H1 (cell line): Measurements from ENCODE around the gene SLC7A9. TPM values are rescaled to one million over a fixed set of nuclear protein-coding genes. Genes with fewer than 3 reads are reported as not detected.

Experiments used
- CTCF ChIA-PET: fragments of 300-600 bp; sonication (Branson Sonifier 250); formaldehyde crosslinking; loops from one replicate; lab custom pipeline; 2021; ENCODE audit not compliant: partially characterized antibody; lab: Charles Lee
- POLR2A ChIA-PET: fragments of 300-600 bp; sonication (Branson Sonifier 250); formaldehyde crosslinking; loops from one replicate; lab custom pipeline; 2021; ENCODE audit warnings: inconsistent platforms; ENCODE audit not compliant: partially characterized antibody; lab: Charles Lee
- DNase-seq, 2 experiments: peaks; one replicate each; pipeline versions ENCODE4 v3.0.0 to v3.0.0-alpha.2; 2010 to 2022; ENCODE audit warnings: low spot score in 2 of 2, low read depth in 1 of 2, mixed read lengths in 1 of 2
- FAIRE-seq: peaks from 2 replicates; lab custom pipeline; 2011; peaks lifted over from hg19 to GRCh38; lab: Jason Lieb, UNC
- H2AFZ ChIP-seq: 2 replicates; pipeline ENCODE4 v1.8.1; 2012; ENCODE audit warnings: low read length, inconsistent platforms
- H2AK5ac ChIP-seq: 2 replicates; pipeline ENCODE4 v1.6.1; 2013; ENCODE audit warnings: low read depth, low read length
- H2BK120ac ChIP-seq: replicated peaks from 2 replicates; pipeline ENCODE3; 2013; ENCODE audit warnings: low read depth, low read length, inconsistent platforms
- H2BK12ac ChIP-seq: 2 replicates; pipeline ENCODE4 v1.6.1; 2013; ENCODE audit warnings: low read depth, low read length
- H2BK15ac ChIP-seq: 2 replicates; pipeline ENCODE4 v1.6.1; 2013; ENCODE audit warnings: low read length
- H2BK20ac ChIP-seq: 2 replicates; pipeline ENCODE4 v1.6.1; 2013; ENCODE audit warnings: low read length
- H2BK5ac ChIP-seq: 2 replicates; pipeline ENCODE4 v1.6.1; 2013; ENCODE audit warnings: low read depth, low read length
- H3K14ac ChIP-seq: 2 replicates; pipeline ENCODE4 v1.6.1; 2013; ENCODE audit warnings: inconsistent platforms; ENCODE audit not compliant: insufficient read length
- H3K18ac ChIP-seq: 2 replicates; pipeline ENCODE4 v1.6.1; 2013; ENCODE audit warnings: low read length; ENCODE audit errors: extremely low read depth
- H3K23ac ChIP-seq: 2 replicates; pipeline ENCODE4 v1.6.1; 2013; ENCODE audit warnings: inconsistent platforms; ENCODE audit not compliant: insufficient read length
- H3K23me2 ChIP-seq: 2 replicates; pipeline ENCODE4 v1.6.1; 2013; ENCODE audit warnings: low read depth, low read length
- H3K27ac ChIP-seq: 2 replicates; pipeline ENCODE4 v1.6.1; 2011; ENCODE audit warnings: low read depth, low read length, inconsistent platforms
- H3K27me3 ChIP-seq, 4 experiments: replicated peaks in 1 of 4; 1 replicate in 1 of 4; 2 replicates in 3 of 4; pipeline versions ENCODE4 v1.6.1 to v1.8.1; 2011 to 2013; ENCODE audit warnings: low read length in 3 of 4, mild to moderate bottlenecking in 3 of 4, inconsistent platforms in 2 of 4, mixed read lengths in 2 of 4, moderate library complexity in 1 of 4; ENCODE audit not compliant: control insufficient read depth in 3 of 4, insufficient read depth in 3 of 4; ENCODE audit errors: extremely low read depth in 1 of 4
- H3K36me3 ChIP-seq, 4 experiments: 2 replicates each; pipeline versions ENCODE4 v1.6.1 to v1.8.1; 2011 to 2013; ENCODE audit warnings: mild to moderate bottlenecking in 4 of 4, low read length in 3 of 4, moderate library complexity in 2 of 4, control low read depth in 1 of 4, inconsistent platforms in 1 of 4; ENCODE audit not compliant: insufficient read depth in 4 of 4, control insufficient read depth in 2 of 4
- H3K4ac ChIP-seq: replicated peaks from 2 replicates; pipeline ENCODE3; 2013; ENCODE audit warnings: low read length, low read depth, mixed read lengths, inconsistent platforms; ENCODE audit not compliant: insufficient read length
- H3K4me1 ChIP-seq, 4 experiments: replicated peaks in 1 of 4; 1 replicate in 1 of 4; 2 replicates in 3 of 4; pipeline versions ENCODE4 v1.6.1 to v1.8.1; 2011 to 2013; ENCODE audit warnings: low read length in 3 of 4, inconsistent platforms in 2 of 4, mixed read lengths in 1 of 4; ENCODE audit not compliant: insufficient read depth in 4 of 4, control insufficient read depth in 3 of 4
- H3K4me2 ChIP-seq, 2 experiments: 2 replicates each; pipeline versions ENCODE4 v1.6.1 to v1.8.1; 2011 to 2013; ENCODE audit warnings: low read depth in 2 of 2, low read length in 2 of 2, control low read depth in 1 of 2, inconsistent platforms in 1 of 2, mild to moderate bottlenecking in 1 of 2; ENCODE audit not compliant: insufficient read depth in 1 of 2
- H3K4me3 ChIP-seq, 4 experiments: fragments of 200-600, 300-600 bp in 1 of 4; sonication (generic), shearing (Covaris generic), sonication (Bioruptor Twin) in 1 of 4; 2 replicates each; pipeline versions ENCODE4 v1.5.1 to v1.8.1; 2011 to 2016; ENCODE audit warnings: low read length in 4 of 4, low read depth in 3 of 4, control low read depth in 2 of 4, inconsistent platforms in 2 of 4, mild to moderate bottlenecking in 2 of 4, mixed read lengths in 1 of 4, moderate library complexity in 1 of 4; ENCODE audit not compliant: insufficient read depth in 2 of 4; ENCODE audit errors: extremely low read depth in 1 of 4
- H3K56ac ChIP-seq: replicated peaks from 2 replicates; pipeline ENCODE3; 2013; ENCODE audit warnings: low read depth, mild to moderate bottlenecking, mixed read lengths, low read length, inconsistent platforms; ENCODE audit not compliant: insufficient read length
- H3K79me1 ChIP-seq: 2 replicates; pipeline ENCODE4 v1.6.1; 2013; ENCODE audit warnings: low read depth, low read length, control low read depth
- H3K79me2 ChIP-seq, 2 experiments: 2 replicates each; pipeline versions ENCODE4 v1.6.1 to v1.8.1; 2012 to 2013; ENCODE audit warnings: low read length in 2 of 2, mild to moderate bottlenecking in 2 of 2, inconsistent platforms in 1 of 2; ENCODE audit not compliant: insufficient read depth in 2 of 2, control insufficient read depth in 1 of 2
- H3K9ac ChIP-seq, 4 experiments: replicated peaks in 1 of 4; 1 replicate in 1 of 4; 2 replicates in 3 of 4; pipeline versions ENCODE4 v1.6.1 to v1.8.1; 2011 to 2013; ENCODE audit warnings: low read depth in 3 of 4, low read length in 3 of 4, control low read depth in 2 of 4, mild to moderate bottlenecking in 2 of 4, moderate library complexity in 2 of 4, inconsistent platforms in 1 of 4; ENCODE audit errors: extremely low read depth in 1 of 4
- H3K9me3 ChIP-seq, 2 experiments: 2 replicates each; pipeline versions ENCODE4 v1.6.1 to v1.8.1; 2012 to 2013; ENCODE audit warnings: mild to moderate bottlenecking in 2 of 2, moderate library complexity in 2 of 2, control low read depth in 1 of 2, inconsistent platforms in 1 of 2, low read depth in 1 of 2, low read length in 1 of 2, mixed read lengths in 1 of 2; ENCODE audit not compliant: insufficient read depth in 2 of 2
- H4K20me1 ChIP-seq, 2 experiments: replicated peaks in 1 of 2; 2 replicates each; pipeline versions ENCODE3 to v1.8.1; 2011 to 2013; ENCODE audit warnings: inconsistent platforms in 2 of 2, low read length in 2 of 2, mild to moderate bottlenecking in 1 of 2; ENCODE audit not compliant: insufficient read depth in 2 of 2, control insufficient read depth in 1 of 2
- H4K5ac ChIP-seq: 2 replicates; pipeline ENCODE4 v1.6.1; 2013; ENCODE audit warnings: low read length, low read depth, mixed read lengths, inconsistent platforms; ENCODE audit not compliant: insufficient read length
- H4K8ac ChIP-seq: 2 replicates; pipeline ENCODE4 v1.8.0; 2013; ENCODE audit warnings: mild to moderate bottlenecking, moderate library complexity, low read length, inconsistent platforms; ENCODE audit not compliant: insufficient read depth; ENCODE audit errors: extremely low read depth
- H4K91ac ChIP-seq: replicated peaks from 2 replicates; pipeline ENCODE3; 2013; ENCODE audit warnings: low read length, mixed read lengths, inconsistent platforms; ENCODE audit not compliant: insufficient read length
- RAD21 ChIP-seq, 2 experiments: IDR thresholded peaks in 1 of 2; conservative IDR thresholded peaks in 1 of 2; 2 replicates each; pipeline ENCODE4 v1.6.1; 2011; ENCODE audit warnings: low read depth in 2 of 2, low read length in 2 of 2, improper control_type of control experiment in 1 of 2, inconsistent platforms in 1 of 2, mild to moderate bottlenecking in 1 of 2, moderate library complexity in 1 of 2
- WGBS, 2 experiments: shearing (Covaris generic) in 1 of 2; methylation state at CpG; one replicate each; pipeline versions ENCODE4 v1.1.6 to v1.1.7; 2013 to 2015; ENCODE audit warnings: low lambda C conversion rate in 2 of 2, mixed read lengths in 2 of 2, inconsistent platforms in 1 of 2, low coverage in 1 of 2, missing lambda C conversion rate in 1 of 2; ENCODE audit not compliant: insufficient replicate concordance in 2 of 2, insufficient coverage in 1 of 2, insufficient read length in 1 of 2; ENCODE audit errors: extremely low coverage in 1 of 2, missing lambda C conversion rate in 1 of 2; 5-methylcytosine and 5-hydroxymethylcytosine counted together
- polyA plus RNA-seq, 7 experiments: library from polyadenylated mRNA; depleted of rRNA in 3 of 7; stranded (reverse) in 5 of 7; unstranded in 2 of 7; fragments of >200 nt in 5 of 7; fragments of 200-250 nt in 2 of 7; gene quantifications; 1 replicate in 5 of 7; 2 replicates in 1 of 7; 4 replicates in 1 of 7; pipeline versions ENCODE4 v1.2.1 to v1.2.3, GENCODE V29; 2011 to 2013; ENCODE audit warnings: missing spikeins in 2 of 7, mixed read lengths in 2 of 7
- total RNA-seq: library from RNA; stranded (reverse); fragmentation: NEBNext Ultra II Directional; extraction: Animal tissue kit (Norgen Biotek cat#: 25700); gene quantifications from 2 replicates; pipeline ENCODE4 v1.2.1, GENCODE V29; 2021

The SLC7A9 gene
- total and polyA plus RNA-seq, 2 of the 8 experiments (the other 6 are each of a cell fraction or from before 2014, with no cell fraction given), result 0.15 TPM; not detected in 1

DNA sequence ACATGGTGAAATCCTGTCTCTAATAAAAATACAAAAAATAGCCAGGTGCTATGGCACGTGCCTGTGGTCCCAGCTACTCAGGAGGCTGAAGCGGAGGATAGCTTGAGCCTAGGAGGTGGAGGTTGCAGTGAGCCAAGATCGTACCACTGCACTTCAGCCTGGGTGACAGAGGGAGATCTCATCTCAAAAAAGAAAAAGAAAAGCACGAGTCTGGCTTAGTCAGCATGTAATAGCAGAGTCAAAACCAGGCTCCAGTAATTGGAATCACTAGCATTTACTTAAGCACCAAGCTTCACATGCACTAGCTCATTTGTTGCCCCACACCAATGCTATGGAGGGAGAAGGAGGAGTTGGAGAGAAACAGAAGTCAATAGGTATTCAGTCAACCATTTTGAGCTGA, 41.9 kb upstream of the SLC7A9 start:
- DNase-seq, result no peak
- Histone ChIP-seq H4K8ac (no peak overlapping the region), H4K5ac (no peak overlapping the region), H3K27me3 (no peaks in the 10 kb centered on the region), H2BK15ac (no peak overlapping the region), H3K4me1 (no peaks in the 10 kb centered on the region), H3K4ac (no peak overlapping the region), H3K56ac (no peak overlapping the region), H3K27ac (no peak overlapping the region), H4K91ac (no peak overlapping the region), H2BK20ac (no peak overlapping the region), H3K79me1 (no peaks in the 10 kb centered on the region), H3K14ac (no peak overlapping the region), H2BK12ac (no peak overlapping the region), H2BK5ac (no peak overlapping the region), H2AK5ac (no peak overlapping the region), H3K9me3 (no peaks in the 10 kb centered on the region), H4K20me1 (no peaks in the 10 kb centered on the region), H3K18ac (no peak overlapping the region), H2BK120ac (no peak overlapping the region), H3K4me2 (no peak overlapping the region), H3K23me2 (no peaks in the 10 kb centered on the region), H3K79me2 (no peaks in the 10 kb centered on the region), H3K4me3 (no peak overlapping the region), H3K9ac (no peak overlapping the region), H3K36me3 (peaks cover 0 to 6% (median 0%) of the 10 kb centered on the region in 4 experiments; a peak in 2 of 8 replicates), H2AFZ (no peak overlapping the region), H3K23ac (no peak overlapping the region)
- 91% methylated on average over 4 of the region's 4 CpGs; no CpG with 5 or more reads in 1 of the 2 experiments for WGBS, 2 experiments
- ChIA-PET POLR2A (no interaction called here), CTCF (no interaction called here)
- no peak for FAIRE-seq
- no peak for TF ChIP-seq RAD21 (IDR thresholded peaks at IDR 0.05 in 1 of 2, conservative IDR thresholded peaks at IDR 0.05 in 1 of 2; ENCODE audit: low read depth in 2 of 2, low read length in 2 of 2)
